CD4-positive, alpha-beta T cell treated with Interleukin-4 for 1 hour (primary cell): ENCODE measurements around the gene TST.

ENCODE experiments used
- DNase-seq, 2 donors: peaks; one replicate each; pipeline ENCODE4 v3.0.0-alpha.2; 2020 to 2022

TST gene

DNA sequence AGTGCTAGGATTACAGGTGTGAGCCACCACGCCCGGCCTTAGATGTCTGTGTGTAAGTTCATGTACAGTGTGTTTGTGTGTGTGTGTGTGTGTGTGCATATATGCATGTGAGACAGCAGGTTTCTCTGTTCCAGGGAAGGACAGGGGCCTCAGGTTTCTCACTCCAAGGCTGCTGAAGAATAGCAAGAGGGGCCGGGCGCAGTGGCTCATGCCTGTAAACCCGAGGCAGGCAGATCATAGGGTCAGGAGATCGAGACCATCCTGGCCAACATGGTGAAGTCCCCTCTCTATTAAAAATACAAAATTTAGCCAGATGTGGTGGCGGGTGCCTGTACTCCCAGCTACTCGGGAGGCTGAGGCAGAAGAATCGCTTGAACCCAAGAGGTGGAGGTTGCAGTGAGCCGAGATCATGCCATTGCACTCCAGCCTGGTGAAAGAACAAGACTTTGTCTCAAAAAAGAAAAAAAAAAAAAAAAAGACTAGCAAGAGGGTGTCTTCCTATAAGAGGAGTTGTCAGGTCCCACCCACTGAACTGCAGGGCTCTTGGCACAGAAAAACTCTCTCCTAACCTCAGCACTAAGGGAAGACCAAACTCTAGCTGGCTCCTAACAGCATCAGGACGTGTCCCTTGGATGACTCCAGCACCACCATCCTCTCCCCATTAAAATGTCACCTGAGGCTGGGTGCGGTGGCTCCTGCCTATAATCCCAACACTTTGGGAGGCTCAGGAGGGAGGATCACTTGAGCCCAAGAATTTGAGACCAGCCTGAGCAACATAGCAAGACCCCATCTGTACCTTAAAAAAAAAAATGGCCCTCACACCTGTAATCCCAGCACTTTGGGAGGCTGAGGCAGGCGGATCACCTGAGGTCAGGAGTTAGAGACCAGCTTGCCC lies 40.0 kb downstream of the TST start:
- DNase-seq = no peak

DNA sequence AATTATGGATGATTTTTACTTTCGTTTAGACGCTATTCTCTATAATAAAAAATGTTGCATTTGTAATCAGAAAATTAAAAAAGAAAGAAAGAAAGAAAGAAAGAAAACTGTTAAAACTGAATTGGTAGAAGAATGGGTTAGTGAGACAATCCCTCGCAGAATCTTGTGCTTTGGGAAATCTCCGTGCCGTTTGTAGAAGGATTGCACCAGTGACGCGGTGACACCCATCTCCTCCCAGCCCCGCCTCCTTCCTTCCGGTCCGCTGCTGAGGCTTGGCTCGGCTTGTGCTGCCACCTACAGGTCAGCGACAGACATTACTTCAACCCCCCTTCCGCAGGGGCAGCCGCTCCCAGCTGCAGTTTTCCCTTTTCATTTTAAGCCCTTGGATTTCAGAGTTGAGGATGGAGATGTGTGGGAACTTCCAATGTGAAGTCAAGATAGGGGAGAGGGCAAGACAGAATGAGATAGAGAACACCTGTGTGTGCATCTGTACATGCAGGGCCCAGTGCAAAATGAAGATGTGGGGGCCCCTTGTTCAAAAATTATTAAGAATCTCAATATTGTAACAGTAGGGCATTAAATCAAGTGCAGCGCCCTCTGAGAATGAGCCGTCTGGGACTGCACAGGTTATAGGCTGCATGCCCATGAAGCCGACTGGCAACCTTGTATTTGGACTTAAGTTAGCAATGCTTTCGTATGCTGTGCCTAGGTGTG lies 41.1 kb downstream of the TST start:
- DNase-seq = peak; percentile 89 to 90

DNA sequence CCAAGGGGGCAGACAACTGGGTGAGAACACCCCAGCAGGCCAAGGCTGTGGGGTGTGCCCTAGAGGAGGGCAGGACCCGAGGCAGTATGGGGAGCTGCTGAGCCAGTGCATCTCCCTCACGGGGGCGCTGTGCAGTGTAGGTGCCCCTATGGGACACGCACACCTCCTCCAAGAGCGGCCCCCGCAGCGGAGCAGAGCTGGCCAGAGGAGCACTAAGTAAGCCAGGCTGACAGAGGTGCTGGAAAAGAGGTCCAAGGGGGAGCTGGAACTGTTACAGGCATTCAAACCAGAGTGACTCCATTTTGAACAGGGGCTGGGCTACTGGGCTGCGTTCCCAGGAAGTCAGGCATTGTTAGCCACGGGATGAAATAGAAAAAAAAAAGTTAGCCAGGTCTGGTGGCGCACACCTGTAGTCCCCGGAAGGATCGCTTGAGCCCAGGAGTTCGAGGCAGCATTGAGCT lies 41.8 kb downstream of the TST start:
- peak; percentile 83 to 84 for DNase-seq

DNA sequence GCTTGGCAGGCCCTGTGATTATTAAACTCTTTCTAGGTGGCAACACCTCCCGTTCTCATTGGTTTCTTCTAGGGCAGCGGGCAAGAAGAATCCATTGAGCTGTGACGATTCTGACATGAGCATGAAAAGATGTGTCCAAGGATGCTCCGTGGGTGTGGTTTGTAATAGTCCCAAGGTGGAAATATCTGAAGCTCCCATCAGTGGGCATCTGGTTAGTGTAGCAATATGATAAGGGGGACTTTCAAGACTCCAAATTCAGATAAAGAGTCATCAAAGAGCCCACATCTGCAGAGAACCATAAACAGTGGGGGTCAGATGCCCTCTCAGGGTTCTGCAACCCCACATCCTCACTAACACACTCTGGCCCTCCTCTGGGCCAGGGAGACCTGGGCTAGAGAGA lies 42.6 kb downstream of the TST start:
- no peak for DNase-seq

DNA sequence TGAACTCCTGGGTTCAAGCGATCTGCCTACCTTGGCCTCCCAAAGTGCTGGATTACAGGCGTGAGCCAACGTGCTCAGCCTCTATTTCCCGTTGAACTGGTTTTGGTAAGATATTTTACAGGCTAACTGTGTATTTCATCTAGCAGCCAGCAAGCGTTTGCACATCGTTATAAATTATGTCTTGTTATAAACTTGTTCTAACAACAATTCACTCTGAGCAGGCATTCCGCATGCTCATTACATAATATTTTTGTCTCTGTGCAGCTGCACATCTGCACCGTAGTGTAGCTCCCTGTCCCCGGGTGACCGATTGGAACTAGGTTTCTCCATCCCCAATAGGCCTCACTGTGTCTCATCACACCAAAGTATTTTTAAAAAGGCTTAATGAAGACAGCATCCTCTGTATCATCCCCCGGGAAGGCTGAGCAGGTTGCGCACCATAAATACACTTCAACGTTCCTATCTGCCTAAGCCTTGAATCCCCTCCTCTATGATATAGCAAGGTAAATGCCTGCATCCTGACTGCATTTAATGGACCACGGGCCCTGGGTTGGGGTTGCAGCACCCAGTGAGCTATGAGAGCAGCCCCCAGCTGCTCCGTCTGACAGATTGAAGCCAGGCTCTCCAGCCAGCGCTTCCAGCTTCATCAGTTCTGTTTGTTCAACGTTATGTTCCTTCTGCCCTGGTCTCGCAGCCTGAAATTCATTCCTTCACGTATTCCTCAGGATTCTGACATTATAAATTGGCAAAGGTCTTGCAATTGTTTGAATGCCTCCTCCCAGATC lies 47.7 kb downstream of the TST start:
- no peak for DNase-seq

DNA sequence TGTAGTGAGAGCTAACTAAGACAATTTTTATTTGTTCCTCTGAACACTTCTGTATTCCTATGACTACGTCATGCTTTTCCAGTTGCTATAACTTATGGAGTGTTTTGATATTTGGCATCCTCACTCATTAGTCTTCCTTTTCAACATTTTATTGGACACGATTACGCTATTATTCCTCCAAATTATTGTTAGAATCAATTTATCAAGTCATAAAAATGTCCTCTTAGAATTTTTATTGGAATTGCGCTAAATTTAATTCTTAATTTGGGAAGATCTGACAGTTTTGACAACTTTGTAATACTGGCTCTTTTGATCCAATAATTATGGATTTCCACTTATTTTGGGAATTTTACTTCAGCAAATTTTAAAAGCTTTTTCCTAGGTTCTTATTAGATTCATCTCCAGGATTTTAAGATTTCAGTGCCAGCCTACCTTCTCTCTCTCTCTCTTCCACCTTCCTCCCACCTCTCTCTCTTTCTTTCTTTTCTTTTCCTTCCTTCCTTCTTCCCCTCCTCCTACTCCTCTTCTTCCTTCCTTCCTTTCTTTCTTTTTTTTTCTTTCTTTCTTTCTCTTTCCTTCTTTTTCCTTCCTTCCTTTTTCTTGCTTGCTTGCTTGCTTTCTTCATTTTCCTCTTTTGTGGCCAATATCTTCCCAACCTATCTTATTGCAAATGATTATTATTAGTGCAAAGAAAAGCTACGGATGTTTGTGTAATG lies 50.8 kb downstream of the TST start:
- DNase-seq = no peak

DNA sequence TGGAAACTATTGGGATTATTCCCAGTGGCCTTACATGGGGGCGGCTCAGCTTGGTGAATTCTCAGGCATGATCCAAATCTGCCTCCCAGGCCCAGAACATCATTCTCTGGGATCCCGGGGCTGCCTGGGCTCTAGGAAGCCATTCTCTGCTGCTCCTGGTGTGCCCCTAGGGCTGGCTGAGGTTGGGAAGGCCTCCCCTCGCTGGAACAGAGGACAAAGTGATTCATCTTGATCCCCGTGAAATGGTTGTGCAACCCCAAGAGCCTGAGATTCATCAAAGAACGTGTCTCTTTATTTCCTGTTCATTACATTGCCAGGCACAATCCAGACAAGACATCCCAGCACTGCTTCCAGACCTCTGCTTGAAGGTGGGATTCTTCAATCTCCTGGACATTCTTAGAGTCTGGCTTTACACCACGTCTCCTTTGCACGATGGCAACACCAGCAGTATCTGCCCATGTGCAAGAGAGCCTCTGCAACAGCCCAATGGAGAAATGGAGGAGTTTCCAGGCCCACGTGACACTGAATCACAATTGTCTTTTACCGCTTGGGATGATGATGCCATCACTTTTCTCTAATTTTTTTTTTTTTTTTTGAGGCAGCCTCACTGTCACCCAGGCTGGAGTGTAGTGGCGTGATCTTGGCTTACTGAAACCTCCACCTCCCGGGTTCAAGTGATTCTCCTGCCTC lies 52.3 kb downstream of the TST start:
- DNase-seq = peak in 1 of 2 donors; percentile 31

DNA sequence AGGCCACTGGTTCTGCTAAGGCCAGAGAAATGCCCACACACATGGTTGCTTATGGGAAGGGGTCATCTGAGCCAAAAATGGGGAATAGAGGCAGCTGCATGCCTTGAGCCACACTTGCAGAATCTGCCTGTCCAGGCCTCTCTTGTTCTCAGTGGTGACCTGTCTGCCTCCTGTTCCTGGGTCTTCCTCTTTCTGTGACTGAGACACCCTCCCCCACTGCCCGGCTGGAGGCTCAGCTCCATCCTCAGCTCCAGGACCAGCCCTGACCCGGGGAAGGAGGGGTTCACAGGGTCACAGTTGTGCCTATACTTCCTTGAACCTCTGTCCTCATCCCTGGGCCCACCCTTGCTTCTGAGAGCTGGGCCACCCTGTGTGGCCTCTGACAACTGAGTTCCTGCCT lies 53.6 kb downstream of the TST start:
- DNase-seq = no peak

DNA sequence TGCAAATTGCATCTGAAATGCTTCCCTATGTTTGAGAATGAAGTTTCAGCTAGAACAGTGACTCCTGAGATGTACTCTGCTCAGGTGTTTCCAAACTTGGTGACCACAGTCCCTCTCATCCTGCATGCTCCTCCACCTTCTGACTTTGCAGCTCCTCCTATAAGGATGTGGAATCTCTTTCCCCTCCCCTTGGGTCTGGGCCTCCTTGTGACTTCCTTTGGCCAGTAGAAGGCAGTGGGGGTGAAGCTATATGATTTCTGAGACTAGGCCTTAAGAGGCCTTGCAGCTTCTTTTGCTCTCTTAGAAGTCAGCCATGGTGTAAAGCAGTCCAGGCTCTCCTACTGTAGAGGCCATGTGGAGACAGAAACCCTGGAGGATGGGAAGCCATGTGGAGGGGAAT lies 55.1 kb downstream of the TST start:
- DNase-seq = no peak

DNA sequence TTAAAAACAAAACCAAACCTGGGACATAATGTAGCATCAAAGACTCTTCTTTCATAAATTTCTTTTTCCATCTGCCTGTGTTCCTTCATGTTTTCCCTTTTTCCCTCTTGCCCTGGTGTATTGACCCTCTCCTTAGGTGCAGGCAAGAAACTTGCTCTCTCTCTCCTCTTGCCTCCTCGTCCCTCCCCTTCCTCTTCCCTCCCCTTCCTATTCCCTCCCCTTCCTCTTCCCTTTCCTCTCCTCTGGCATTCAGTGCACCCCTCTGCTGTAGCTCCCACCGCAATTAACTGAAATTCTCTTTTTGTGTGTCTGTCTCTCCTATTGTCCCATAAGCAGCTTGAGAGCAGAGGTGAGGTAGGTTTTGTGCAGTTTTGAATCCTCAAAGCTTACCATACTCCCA lies 55.9 kb downstream of the TST start:
- no peak for DNase-seq

DNA sequence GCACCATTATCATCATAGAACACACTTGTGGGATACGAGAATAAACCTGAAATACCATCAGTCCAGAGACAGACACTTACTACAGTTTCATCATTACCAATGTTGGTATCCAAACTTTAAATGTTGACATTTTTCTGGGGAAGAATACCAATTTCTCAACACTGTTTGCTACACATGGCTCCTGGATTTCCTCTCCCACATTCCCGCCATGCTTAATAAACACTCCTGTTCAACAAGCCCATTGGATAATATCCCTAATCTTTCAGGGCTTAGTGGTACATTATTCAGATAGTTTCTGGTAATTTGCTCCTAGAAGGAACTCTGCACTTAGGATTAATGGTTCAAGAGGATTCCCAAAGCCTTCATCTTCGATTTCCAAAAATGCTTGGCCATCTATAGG lies 57.6 kb downstream of the TST start:
- no peak for DNase-seq
